HTR-8/SVneo (cell line): Measurements from ENCODE around the gene PHLDB3.
"Not testable (repeated sequence)": the region's sequence is repeated elsewhere in the genome, so short reads cannot be mapped to it uniquely, and the experiment has no call there.

Experiments used
- DNase-seq: peaks from one replicate; pipeline ENCODE4 v3.0.0; 2011; ENCODE audit warnings: low spot score, mixed read lengths; ENCODE audit not compliant: insufficient read length
- FAIRE-seq: peaks from 2 replicates; lab custom pipeline; 2011; peaks lifted over from hg19 to GRCh38; lab: Jason Lieb, UNC

Gene PHLDB3

DNA sequence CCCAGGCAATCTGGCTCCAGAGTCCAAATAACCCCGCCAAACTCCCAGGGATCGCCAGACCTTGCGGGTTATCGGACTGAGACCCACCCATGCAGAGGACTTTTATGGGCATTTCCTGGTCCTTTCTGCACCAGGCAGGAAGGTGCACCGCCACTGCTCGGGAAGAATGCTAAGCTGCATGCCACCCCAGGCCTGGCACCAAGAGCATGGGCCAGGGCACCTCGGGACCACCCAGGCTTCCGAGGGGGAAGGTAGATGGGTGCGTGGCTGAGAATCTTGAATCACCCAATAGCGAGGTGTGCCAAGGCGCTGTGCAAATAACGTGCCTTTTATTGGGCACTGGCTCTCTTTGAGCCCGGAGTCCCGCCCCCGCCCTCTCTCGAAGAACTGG lies 28.0 kb upstream of the PHLDB3 start:
- DNase-seq (no peak), FAIRE-seq (no peak)

GRCh38 chr19:43527860-43528622 lies 23.5 kb upstream of the PHLDB3 start:
- DNase-seq (no peak), FAIRE-seq (no peak)

GRCh38 chr19:43526884-43527859 lies 22.6 kb upstream of the PHLDB3 start, which contains the start of gene ETHE1:
Gene ETHE1 (minus strand): TSS chr19:43527201. CDS start chr19:43527177, 24 bp downstream.
- DNase-seq (peak; percentile 82), FAIRE-seq (no peak)

GRCh38 chr19:43525836-43526771 lies 21.6 kb upstream of the PHLDB3 start:
- DNase-seq, result no peak
- no peak for FAIRE-seq

GRCh38 chr19:43524922-43525835 lies 20.6 kb upstream of the PHLDB3 start:
- DNase-seq (peak; percentile 75), FAIRE-seq (peak; percentile 70)

- not testable (repeated sequence) for FAIRE-seq, DNase-seq
Measured at GRCh38 chr19:43523696-43524095, 19.1 kb upstream of the PHLDB3 start.

DNA sequence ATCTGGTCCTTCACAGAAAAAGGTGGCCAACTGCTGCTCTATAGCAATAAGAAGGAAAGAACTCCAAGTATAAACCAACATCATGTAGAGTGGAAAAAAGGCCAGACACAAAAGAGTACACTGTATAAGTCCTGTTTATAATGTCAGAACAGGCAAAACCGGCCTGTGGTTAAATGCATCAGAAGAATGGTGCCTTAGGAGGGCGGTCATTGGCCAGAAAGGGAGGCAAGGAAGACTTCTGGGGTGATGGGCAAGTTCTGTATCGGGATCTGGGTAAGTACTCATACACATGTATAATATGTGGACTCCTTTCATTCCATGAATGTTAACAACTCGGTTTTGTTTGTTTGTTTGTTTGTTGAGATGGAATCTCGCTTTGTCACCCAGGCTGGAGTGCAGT lies 18.4 kb upstream of the PHLDB3 start:
- FAIRE-seq (no peak), DNase-seq (no peak)

DNA sequence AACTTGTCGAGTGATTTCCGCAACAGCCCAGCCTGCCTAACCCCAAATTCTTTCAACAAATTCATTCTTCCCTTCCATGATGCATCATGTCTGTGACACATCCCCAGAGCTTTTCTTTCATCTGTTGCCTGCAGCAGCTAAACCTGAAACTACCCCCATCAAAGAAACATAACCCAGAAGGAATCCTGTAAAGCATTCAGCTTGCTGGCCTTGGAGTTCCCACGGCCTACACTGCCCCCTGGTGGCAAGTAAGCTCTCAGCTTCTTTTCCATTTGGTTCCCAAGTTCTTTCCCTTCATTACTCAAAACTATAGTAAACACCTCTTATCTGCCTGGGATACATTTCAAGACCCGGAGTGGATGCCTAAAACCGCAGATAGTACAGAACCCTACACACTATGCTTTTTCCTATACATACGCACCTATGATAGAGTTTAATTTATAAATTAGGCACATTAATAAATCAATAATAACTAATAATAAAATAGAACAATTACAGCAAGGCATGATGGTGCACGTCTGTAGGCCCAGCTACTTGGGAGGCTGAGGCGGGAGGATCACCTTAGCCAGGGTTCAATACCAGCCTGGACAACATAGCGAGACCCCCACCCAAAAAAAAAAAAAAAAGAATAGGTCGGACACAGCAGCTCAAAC lies 15.0 kb upstream of the PHLDB3 start:
- peak; percentile 69 for FAIRE-seq
- peak; percentile 86 for DNase-seq

DNA sequence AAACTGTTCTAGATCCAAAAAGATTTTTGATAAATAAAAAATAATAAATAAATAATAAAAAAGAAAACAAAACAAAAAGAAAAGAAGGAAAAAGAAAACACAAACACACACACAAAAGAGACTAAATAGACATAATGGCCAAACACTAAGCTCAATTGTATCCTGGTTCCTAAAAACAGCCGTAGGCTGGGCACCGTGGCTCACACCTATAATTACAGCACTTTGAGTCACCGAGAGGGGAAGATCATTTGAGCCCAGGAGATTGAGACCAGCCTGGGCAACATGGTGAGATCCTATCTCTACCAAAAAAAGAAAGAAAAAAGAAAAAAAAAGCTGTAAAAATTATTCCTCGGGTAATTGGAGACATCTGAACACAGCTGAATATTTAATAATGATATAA lies 13.5 kb upstream of the PHLDB3 start:
- DNase-seq (no peak), FAIRE-seq (no peak)

DNA sequence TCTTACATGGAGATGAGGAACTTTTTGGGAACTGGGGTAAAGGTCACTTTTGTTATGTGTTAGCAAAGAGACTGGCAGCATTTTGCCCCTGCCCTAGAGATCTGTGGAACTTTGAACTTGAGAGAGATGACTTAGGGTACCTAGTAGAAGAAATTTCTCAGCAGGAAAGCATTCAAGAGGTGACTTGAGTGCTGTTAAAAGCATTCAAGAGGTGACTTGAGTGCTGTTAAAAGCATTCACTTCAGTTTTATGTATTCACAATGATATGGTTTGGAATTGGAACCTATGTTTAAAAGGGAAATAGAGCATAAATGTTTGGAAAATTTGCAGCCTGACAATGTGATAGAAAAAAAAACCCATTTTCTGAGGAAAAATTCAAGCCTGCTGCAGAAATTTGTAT lies 7.9 kb upstream of the PHLDB3 start:
- DNase-seq, FAIRE-seq: not testable (repeated sequence)

DNA sequence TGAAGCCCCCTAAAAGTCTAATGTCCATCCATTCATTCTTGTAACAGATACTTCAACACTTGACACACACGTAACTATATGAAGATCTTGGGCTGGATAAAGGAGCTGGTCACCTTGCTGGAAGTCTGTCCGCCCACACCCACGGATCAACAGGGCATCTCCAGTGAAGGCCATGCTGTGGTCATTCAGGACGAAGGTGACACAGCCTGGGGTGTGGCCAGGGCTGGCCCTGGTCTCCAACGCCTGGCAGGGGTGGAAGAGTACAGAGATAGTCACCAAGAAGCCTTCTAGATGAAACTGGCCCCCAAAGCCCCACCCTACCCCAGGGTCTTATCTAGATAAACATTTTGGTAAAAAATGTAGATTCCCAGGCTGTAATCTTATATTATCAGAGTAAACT lies 6.8 kb upstream of the PHLDB3 start:
- FAIRE-seq (no peak), DNase-seq (no peak)

DNA sequence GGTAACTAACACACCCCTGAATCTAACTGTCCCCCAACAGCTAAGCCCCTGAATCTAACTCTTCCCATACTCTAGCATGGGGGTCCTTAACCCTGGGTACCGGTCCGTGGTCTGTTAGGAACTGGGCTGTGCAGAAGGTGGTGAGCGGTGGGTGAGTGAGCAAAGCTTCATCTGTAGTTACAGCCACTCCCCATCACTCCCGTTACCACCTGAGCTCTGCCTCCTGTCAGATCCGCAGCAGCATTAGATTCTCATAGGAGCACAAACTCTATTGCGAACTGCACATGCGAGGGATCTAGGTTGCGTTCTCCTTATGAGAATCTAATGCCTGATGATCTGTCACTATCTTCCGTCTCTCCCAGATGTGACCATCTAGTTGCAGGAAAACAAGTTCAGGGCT lies 6.2 kb upstream of the PHLDB3 start:
- no peak for FAIRE-seq

DNA sequence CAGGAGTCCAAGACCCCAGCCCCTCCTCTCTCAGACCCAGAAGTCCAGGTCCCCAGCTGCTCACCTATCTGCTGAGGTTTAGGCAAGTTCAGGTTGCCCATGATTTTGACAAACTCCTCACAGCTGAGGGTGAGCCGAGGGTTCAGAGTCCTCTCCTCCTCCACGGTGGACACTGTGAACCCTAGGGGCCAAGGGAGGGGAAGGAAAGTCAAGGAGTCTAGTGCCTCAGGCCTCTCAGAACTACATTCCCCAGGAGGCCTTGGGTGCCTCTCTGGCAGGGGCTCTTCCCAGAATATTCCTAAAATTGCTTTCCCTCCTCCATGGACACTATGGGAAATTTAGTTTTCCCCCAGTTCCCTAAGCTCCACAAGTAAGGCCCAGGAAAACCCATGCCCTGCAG lies 3.3 kb upstream of the PHLDB3 start:
- no peak for FAIRE-seq

More for the DNA sequence above, 6.2 kb upstream of the PHLDB3 start:
- no peak for DNase-seq

DNA sequence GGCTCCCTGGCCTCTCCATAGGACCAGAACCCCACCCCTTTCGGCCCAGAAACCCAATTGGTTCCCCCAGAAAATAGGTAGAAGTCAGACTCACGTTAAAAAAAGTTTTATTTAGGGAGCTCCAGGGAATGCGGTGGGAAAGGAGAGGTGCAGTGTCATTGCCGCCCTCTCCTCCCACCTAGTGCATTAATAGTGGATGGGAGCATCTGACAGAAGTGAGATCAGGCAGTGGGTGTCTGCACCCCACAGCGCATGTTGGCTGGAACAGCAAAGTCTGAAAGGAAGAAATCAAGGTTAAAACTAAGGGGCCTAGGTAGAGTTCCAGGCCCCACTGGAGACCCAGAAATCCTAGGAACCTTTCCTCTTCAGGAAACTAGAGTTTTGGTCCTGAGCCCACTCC lies 2.1 kb upstream of the PHLDB3 start:
- no peak for DNase-seq
- no peak for FAIRE-seq

More for the DNA sequence above, 3.3 kb upstream of the PHLDB3 start:
- no peak for DNase-seq

DNA sequence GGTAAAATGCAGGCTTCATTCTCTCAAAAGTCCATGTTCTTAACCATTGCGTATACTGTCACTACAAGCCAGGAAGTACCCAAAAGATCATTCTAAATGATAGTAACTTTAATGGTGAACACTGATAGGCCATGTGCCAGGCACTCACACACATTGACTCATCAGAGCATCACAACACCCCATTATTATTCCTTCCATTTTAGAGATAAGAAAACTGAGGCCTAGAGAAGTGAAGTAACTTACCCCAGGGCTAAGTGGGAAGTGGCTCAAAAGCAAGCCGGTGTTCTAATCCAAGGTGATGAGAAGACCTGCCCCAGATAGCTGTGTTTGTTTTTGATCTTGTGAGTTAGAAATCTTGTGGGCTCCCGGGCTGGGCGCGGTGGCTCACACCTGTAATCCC lies 1.4 kb upstream of the PHLDB3 start:
- no peak for DNase-seq
- no peak for FAIRE-seq

GRCh38 chr19:43505186-43505456 lies 575 bp upstream of the PHLDB3 start:
- no peak for FAIRE-seq
- DNase-seq, result no peak

- peak; percentile 13 for FAIRE-seq
- peak; percentile 95 for DNase-seq
Measured at GRCh38 chr19:43503501-43504425, 783 bp downstream of the PHLDB3 start.
